ENCODE results near the gene TCF25.

Gene TCF25

DNA sequence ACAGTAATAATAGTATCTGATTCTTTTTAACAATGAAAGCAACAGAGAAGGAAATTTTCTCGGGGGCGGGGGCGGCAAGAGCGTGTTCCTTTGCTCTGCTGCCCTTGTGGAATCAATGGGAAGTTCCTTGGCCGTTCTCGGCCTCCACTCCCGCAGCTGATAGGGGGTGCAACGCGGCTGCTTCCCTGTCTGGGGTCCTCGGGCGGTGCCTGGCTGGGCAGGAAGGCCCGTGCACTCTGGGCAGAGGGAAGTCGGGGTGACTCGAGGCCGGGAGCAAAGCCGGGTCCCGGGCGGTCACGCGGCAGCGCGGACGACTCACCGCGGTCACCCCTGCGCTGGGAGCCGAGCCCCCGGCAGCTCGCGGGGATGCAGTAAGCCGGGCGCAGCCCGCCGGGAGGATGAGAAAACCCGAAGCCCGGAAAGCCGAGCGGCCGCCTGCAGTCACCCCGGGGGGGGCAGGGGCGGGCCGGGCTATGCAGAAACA, 52.2 kb downstream of the TCF25 start (continued):
- TF ChIP-seq PRDM10 (tag by site-specific recombination; IDR thresholded peaks at IDR 0.05) = peak; percentile 99
- no peak for TF ChIP-seq ZXDB (tag by site-specific recombination; IDR thresholded peaks at IDR 0.05)
- TF ChIP-seq ZNF701 (tag by site-specific recombination; IDR thresholded peaks at IDR 0.05) = no peak
- TF ChIP-seq ZNF449 (tag by site-specific recombination; IDR thresholded peaks at IDR 0.05) = no peak
- TF ChIP-seq, protein P1, sequence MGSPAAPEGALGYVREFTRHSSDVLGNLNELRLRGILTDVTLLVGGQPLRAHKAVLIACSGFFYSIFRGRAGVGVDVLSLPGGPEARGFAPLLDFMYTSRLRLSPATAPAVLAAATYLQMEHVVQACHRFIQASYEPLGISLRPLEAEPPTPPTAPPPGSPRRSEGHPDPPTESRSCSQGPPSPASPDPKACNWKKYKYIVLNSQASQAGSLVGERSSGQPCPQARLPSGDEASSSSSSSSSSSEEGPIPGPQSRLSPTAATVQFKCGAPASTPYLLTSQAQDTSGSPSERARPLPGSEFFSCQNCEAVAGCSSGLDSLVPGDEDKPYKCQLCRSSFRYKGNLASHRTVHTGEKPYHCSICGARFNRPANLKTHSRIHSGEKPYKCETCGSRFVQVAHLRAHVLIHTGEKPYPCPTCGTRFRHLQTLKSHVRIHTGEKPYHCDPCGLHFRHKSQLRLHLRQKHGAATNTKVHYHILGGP (tag by site-specific recombination; IDR thresholded peaks at IDR 0.05) = no peak
- TF ChIP-seq ZNF280D (tag by site-specific recombination; IDR thresholded peaks at IDR 0.05) = no peak
- no peak for TF ChIP-seq ZNF549 (tag by site-specific recombination; IDR thresholded peaks at IDR 0.05)
- no peak for TF ChIP-seq HOXC10 (CRISPR knock-in tag; IDR thresholded peaks at IDR 0.05)
- TF ChIP-seq ZNF658 (tag by site-specific recombination; IDR thresholded peaks at IDR 0.05) = no peak

DNA sequence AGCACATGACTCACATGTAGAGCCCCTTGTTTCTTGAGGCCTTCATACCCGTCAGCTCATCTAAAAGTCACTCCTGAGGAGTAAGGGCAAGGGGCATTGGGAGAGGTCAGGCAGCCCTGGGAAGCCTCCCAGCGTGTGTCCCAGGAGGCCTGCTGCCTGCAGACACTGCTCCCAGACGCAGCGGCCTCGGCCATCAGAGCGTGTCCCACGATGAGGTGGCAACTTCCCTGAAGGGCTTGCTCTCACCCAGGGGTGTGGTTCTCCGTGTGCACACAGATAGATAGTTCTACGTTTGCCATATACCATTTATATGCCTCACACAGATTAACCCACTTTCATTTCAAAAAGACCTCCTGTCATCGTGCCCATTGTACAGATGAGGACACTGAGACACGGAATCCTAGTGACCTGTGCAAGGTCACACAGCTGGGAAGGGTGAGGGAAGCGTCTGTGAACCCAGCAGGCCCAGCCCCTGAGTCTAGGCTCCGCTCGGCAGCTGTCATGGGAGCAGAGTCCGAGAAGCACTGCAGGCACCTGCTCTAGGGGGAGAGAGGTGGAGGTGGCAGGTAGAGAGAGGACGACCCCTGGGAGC, 58.0 kb downstream of the TCF25 start:
- Histone ChIP-seq H3K27ac (ENCODE audit: extremely low read depth, low read depth, low read length) (no peak overlapping the region), H3K9me3 (ENCODE audit: control insufficient read depth, insufficient read depth, low read depth, low read length) (no peaks in the 10 kb centered on the region), H3K4me1 (ENCODE audit: control insufficient read depth, insufficient read depth, low read length) (no peaks in the 10 kb centered on the region), H3K4me3 (ENCODE audit: low read depth, low read length) (no peak overlapping the region), H3K36me3 (ENCODE audit: control insufficient read depth in 2 of 2, insufficient read depth in 1 of 2, low read length in 2 of 2) (peaks cover 0 to 5% of the 10 kb centered on the region in 2 experiments; a peak in 1 of 3 replicates)
- ChIA-PET POLR2A (interaction anchor here (1.3 to 1.8 kb wide), 2 partner anchors 9 to 34 kb away, joined by 4 to 9 read pairs; partner anchors contain the start of gene TUBB3), CTCF (interaction anchor here (1.1 kb wide), 1 partner anchor 21 kb away, joined by 3 read pairs; no protein-coding TSS in a partner anchor)
- TF ChIP-seq MZF1 (tag by site-specific recombination; IDR thresholded peaks at IDR 0.05; ENCODE audit: borderline replicate concordance) (no peak), ZSCAN30 (tag by site-specific recombination; IDR thresholded peaks at IDR 0.05) (no peak), HOXD13 (CRISPR knock-in tag; IDR thresholded peaks at IDR 0.05; ENCODE audit: borderline replicate concordance) (no peak), ZNF521 (tag by site-specific recombination; IDR thresholded peaks at IDR 0.05) (no peak), ZNF423 (tag by site-specific recombination; IDR thresholded peaks at IDR 0.05) (no peak), ZNF610 (tag by site-specific recombination; IDR thresholded peaks at IDR 0.05; ENCODE audit: borderline replicate concordance) (no peak), ZBTB1 (tag by site-specific recombination; IDR thresholded peaks at IDR 0.05) (no peak), ZNF549 (tag by site-specific recombination; IDR thresholded peaks at IDR 0.05) (no peak), ZNF670 (tag by site-specific recombination; IDR thresholded peaks at IDR 0.05; ENCODE audit: low read depth) (no peak), ZNF155 (tag by site-specific recombination; IDR thresholded peaks at IDR 0.05) (no peak), KLF9 (tag by site-specific recombination; IDR thresholded peaks at IDR 0.05; ENCODE audit: low read depth) (no peak), REPIN1 (tag by site-specific recombination; IDR thresholded peaks at IDR 0.05; ENCODE audit: low read depth) (no peak), ZNF133 (tag by site-specific recombination; IDR thresholded peaks at IDR 0.05) (no peak), ZBTB7A (tag by site-specific recombination; IDR thresholded peaks at IDR 0.05; ENCODE audit: low read depth) (no peak), ZNF138 (tag by site-specific recombination; IDR thresholded peaks at IDR 0.05; ENCODE audit: borderline replicate concordance) (no peak)
- TF ChIP-seq, protein P2, sequence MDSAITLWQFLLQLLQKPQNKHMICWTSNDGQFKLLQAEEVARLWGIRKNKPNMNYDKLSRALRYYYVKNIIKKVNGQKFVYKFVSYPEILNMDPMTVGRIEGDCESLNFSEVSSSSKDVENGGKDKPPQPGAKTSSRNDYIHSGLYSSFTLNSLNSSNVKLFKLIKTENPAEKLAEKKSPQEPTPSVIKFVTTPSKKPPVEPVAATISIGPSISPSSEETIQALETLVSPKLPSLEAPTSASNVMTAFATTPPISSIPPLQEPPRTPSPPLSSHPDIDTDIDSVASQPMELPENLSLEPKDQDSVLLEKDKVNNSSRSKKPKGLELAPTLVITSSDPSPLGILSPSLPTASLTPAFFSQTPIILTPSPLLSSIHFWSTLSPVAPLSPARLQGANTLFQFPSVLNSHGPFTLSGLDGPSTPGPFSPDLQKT (IDR thresholded peaks at IDR 0.05; ENCODE audit: borderline replicate concordance, low read depth, low read length) = no peak

Data from HEK293 (cell line).